CD8-positive, alpha-beta memory T cell (primary cell): ENCODE measurements around the gene BPIFB2. TPM values are rescaled to one million over a fixed set of nuclear protein-coding genes. Genes with fewer than 3 reads are reported as not detected.
"Not testable (repeated sequence)": the region's sequence is repeated elsewhere in the genome, so short reads cannot be mapped to it uniquely, and the experiment has no call there.

Experiments
- CTCF ChIA-PET: fragments of 350-600 bp; sonication (Branson Sonifier 250); formaldehyde crosslinking; loops from one replicate; lab custom pipeline; 2021; ENCODE audit warnings: antibody characterized with exemption; lab: Charles Lee
- POLR2A ChIA-PET: fragments of 350-600 bp; sonication (Branson Sonifier 250); formaldehyde crosslinking; loops from one replicate; lab custom pipeline; 2021; ENCODE audit warnings: antibody characterized with exemption; lab: Charles Lee
- DNase-seq, 5 donors: peaks; one replicate each; pipeline versions ENCODE4 v3.0.0 to v3.0.0-alpha.2; 2020 to 2022; ENCODE audit warnings: mixed read lengths in 1 of 5
- H3K27ac ChIP-seq: one replicate; pipeline ENCODE4 v1.7.0; 2013; ENCODE audit warnings: low read depth, mild to moderate bottlenecking, low read length, moderate library complexity
- H3K27me3 ChIP-seq: 2 replicates; pipeline ENCODE4 v1.7.0; 2013; ENCODE audit warnings: low read length, mild to moderate bottlenecking; ENCODE audit not compliant: insufficient read depth, poor library complexity, severe bottlenecking
- H3K36me3 ChIP-seq: 2 replicates; pipeline ENCODE4 v1.7.0; 2013; ENCODE audit warnings: mild to moderate bottlenecking, low read length, moderate library complexity; ENCODE audit not compliant: insufficient read depth
- H3K4me1 ChIP-seq: 2 replicates; pipeline ENCODE4 v1.7.0; 2013; ENCODE audit warnings: mild to moderate bottlenecking, low read length, moderate library complexity; ENCODE audit not compliant: insufficient read depth
- H3K4me3 ChIP-seq: 2 replicates; pipeline ENCODE4 v1.7.0; 2013; ENCODE audit warnings: mild to moderate bottlenecking, low read length
- H3K9me3 ChIP-seq: 2 replicates; pipeline ENCODE4 v1.7.0; 2013; ENCODE audit warnings: mild to moderate bottlenecking, low read length
- H3K27ac Mint-ChIP-seq, 8 donors: one replicate each; pipeline ENCODE4 v1.8.0; 2020 to 2021; ENCODE audit warnings: mixed read lengths in 8 of 8, mild to moderate bottlenecking in 6 of 8, inconsistent platforms in 3 of 8, moderate library complexity in 3 of 8
- H3K27me3 Mint-ChIP-seq, 2 donors: one replicate each; pipeline ENCODE4 v1.8.0; 2020 to 2021; ENCODE audit warnings: mixed read lengths in 2 of 2, mild to moderate bottlenecking in 1 of 2, moderate library complexity in 1 of 2
- H3K36me3 Mint-ChIP-seq, 3 donors: one replicate each; pipeline ENCODE4 v1.8.0; 2020 to 2021; ENCODE audit warnings: mixed read lengths in 3 of 3, inconsistent platforms in 1 of 3, mild to moderate bottlenecking in 1 of 3
- H3K4me1 Mint-ChIP-seq, 3 donors: one replicate each; pipeline ENCODE4 v1.8.0; 2020 to 2021; ENCODE audit warnings: mixed read lengths in 3 of 3, inconsistent platforms in 1 of 3, mild to moderate bottlenecking in 1 of 3
- H3K4me3 Mint-ChIP-seq, 7 donors: one replicate each; pipeline ENCODE4 v1.8.0; 2020 to 2021; ENCODE audit warnings: mixed read lengths in 7 of 7, mild to moderate bottlenecking in 6 of 7, moderate library complexity in 4 of 7, inconsistent platforms in 2 of 7
- H3K9me3 Mint-ChIP-seq, 5 donors: one replicate each; pipeline ENCODE4 v1.8.0; 2020 to 2022; ENCODE audit warnings: mixed read lengths in 5 of 5, mild to moderate bottlenecking in 3 of 5, moderate library complexity in 2 of 5, inconsistent platforms in 1 of 5
- polyA plus RNA-seq: library from polyadenylated mRNA; unstranded; fragments of 300-500 nt; fragmentation: Illumina TruSeq; gene quantifications from one replicate; pipeline ENCODE4 v1.2.3, GENCODE V29; 2021
- total RNA-seq, 2 experiments: library from RNA; stranded (reverse); gene quantifications; one replicate each; pipeline ENCODE4 v1.2.3, GENCODE V29; 2021

BPIFB2 gene
- total RNA-seq = not detected
- polyA plus RNA-seq = not detected

DNA sequence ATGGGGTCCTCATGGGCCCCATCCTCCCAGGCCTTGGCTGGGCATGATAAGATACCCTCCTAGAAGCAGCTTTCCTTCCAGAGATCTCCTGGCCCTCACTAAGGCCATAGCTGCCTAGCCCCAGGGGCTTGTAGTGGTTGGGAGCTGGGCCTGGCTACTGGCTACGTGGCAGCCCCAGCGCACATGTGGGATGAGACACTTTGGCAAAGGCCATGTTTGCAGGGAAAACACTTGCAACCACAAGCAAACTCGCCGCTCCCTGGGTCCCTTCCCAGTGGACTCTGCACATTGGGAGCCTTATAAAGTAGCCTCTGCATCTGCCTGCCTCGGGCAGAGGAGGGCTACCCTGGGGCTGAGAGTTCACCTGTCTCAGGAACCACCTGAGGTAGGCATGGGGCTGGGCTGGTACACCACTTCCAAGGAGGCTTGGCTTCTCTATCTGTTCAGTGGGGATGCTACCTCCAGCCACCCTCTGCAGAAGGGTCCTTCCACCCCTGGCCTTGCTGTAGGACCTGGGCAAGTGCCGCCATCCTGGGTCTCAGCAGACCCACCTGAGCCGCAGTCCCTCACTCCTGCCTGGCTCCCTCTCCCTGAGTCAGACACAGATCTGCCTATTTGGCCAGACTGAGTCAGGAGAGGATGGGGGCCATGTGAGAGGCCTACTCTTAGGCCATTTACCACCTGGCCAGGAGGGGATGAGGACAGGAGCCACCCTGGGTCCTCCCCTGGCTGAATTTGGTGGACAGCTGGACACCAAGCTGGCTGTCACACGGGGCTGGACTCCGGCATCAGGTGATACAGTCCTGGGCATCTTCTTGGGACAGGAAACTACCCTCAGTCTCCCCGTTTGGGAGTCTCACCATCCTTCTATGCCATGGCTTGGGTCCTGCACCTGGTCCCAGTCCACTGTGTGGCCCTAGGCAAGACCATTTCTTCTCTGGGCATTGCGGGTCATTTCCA, at the start of gene BPIFB2:
TSS of gene BPIFB2 (plus strand) at position 329 of the 960 bp plus-strand sequence. CDS start 871 bp downstream, outside the sequence.
- Mint-ChIP-seq H3K27me3 (peaks cover 0 to 3% of the 10 kb centered on the region in 2 donors), H3K36me3 (peaks cover 0 to 2% (median 0%) of the 10 kb centered on the region in 3 donors), H3K4me1 (peaks cover 0 to 7% (median 5%) of the 10 kb centered on the region in 3 donors), H3K4me3 (no peak within 1 kb of the TSS), H3K27ac (peak within 1 kb of the TSS in 1 of 8 donors; percentile 5), H3K9me3 (peaks cover 0 to 3% (median 0%) of the 10 kb centered on the region in 5 donors)
- no peaks in the 10 kb centered on the region for H3K27me3 ChIP-seq
- H3K4me3 ChIP-seq = no peak within 1 kb of the TSS
- no peak within 1 kb of the TSS for H3K27ac ChIP-seq
- no peak for DNase-seq
- H3K4me1 ChIP-seq = peaks cover 11% of the 10 kb centered on the region
- H3K36me3 ChIP-seq = no peaks in the 10 kb centered on the region
- ChIA-PET POLR2A (no interaction called here), CTCF (no interaction called here)
- no peaks in the 10 kb centered on the region for H3K9me3 ChIP-seq

- peaks cover 6% of the 10 kb centered on the region for H3K9me3 ChIP-seq
- H3K36me3 Mint-ChIP-seq = peaks cover 2 to 27% (median 6%) of the 10 kb centered on the region in 3 donors
- DNase-seq = no peak
- peaks cover 9% of the 10 kb centered on the region for H3K4me1 ChIP-seq
- H3K4me3 Mint-ChIP-seq = no peak overlapping the region
- no peaks in the 10 kb centered on the region for H3K27me3 ChIP-seq
- no peak overlapping the region for H3K27ac ChIP-seq
- H3K4me1 Mint-ChIP-seq = peaks cover 5 to 22% (median 8%) of the 10 kb centered on the region in 3 donors
- no peaks in the 10 kb centered on the region for H3K27me3 Mint-ChIP-seq
- H3K27ac Mint-ChIP-seq = peak overlapping the region in 1 of 8 donors; percentile 48
- no peaks in the 10 kb centered on the region for H3K36me3 ChIP-seq
- H3K9me3 Mint-ChIP-seq = peaks cover 16 to 31% (median 27%) of the 10 kb centered on the region in 5 donors
- ChIA-PET CTCF (interaction anchor here (0.6 to 1.8 kb wide), 2 partner anchors 13 to 414 kb away, joined by 3 to 10 read pairs; no protein-coding TSS in a partner anchor), POLR2A (interaction anchor here (1.0 kb wide), 1 partner anchor 9 kb away, joined by 5 read pairs; no protein-coding TSS in a partner anchor)
- H3K4me3 ChIP-seq = no peak overlapping the region
These were observed 48.9 kb upstream of the BPIFB2 start for GRCh38 chr20:32958574-32958973.

DNA sequence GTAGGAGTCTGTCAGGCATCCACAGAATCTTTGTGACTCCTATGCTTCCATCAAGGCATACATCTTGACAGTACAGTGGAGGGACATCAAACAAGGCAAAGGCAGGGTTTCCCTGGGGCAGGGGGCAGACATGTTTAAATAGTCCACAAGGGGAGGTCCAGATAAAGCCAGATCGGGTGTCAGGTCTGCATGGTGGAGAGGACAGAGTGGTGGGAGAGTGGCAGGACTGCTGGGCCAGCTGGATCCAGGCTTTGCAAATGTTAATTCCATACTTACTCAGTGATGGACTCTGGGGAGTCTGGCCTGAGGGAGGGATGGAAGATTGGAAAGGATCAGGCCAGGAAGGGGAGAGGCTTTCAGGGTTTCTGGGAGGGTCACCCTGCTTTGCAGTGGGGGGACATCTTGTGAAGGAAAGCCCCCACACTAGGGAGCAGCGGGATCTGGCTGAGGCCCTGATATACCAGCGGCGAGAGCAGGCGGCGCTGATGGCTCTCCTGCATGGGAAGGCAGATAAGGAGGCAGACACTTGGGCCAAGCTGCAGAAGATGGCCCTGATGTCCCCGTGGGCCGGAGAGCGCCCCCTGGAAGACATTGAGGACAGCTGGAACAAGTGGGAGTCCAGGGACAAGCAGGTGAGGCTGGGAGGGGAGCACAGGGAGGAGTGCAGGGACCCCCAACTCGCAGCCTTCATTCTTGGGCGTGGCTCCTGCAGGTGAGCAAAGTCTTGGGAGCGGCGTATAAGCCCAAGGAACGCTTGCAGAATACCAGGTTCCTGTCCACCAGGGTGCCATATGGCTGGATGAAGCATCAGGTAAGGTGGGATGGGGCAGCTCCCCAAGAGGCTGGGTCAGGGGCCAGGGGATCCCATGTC, 47.9 kb upstream of the BPIFB2 start:
- peaks cover 2 to 27% (median 6%) of the 10 kb centered on the region in 3 donors for H3K36me3 Mint-ChIP-seq
- H3K9me3 ChIP-seq = peaks cover 6% of the 10 kb centered on the region
- peaks cover 11% of the 10 kb centered on the region for H3K4me1 ChIP-seq
- DNase-seq = no peak
- H3K27me3 Mint-ChIP-seq = no peaks in the 10 kb centered on the region
- CTCF ChIA-PET = no interaction called here
- H3K4me1 Mint-ChIP-seq = peaks cover 7 to 29% (median 13%) of the 10 kb centered on the region in 3 donors
- peaks cover 14 to 29% (median 27%) of the 10 kb centered on the region in 5 donors for H3K9me3 Mint-ChIP-seq
- POLR2A ChIA-PET = interaction anchor here (0.7 kb wide), 1 partner anchor 55 kb away, joined by 4 read pairs; no protein-coding TSS in a partner anchor
- no peaks in the 10 kb centered on the region for H3K27me3 ChIP-seq
- H3K4me3 ChIP-seq = no peak overlapping the region
- peak overlapping the region in 3 of 8 donors; percentile 5 to 56 (median 13) for H3K27ac Mint-ChIP-seq
- no peaks in the 10 kb centered on the region for H3K36me3 ChIP-seq
- no peak overlapping the region for H3K4me3 Mint-ChIP-seq
- no peak overlapping the region for H3K27ac ChIP-seq

GRCh38 chr20:32960222-32960518, 47.3 kb upstream of the BPIFB2 start:
- Histone ChIP-seq H3K36me3 (no peaks in the 10 kb centered on the region), H3K9me3 (peaks cover 6% of the 10 kb centered on the region), H3K4me1 (peaks cover 15% of the 10 kb centered on the region), H3K27me3 (no peaks in the 10 kb centered on the region), H3K27ac (no peak overlapping the region), H3K4me3 (no peak overlapping the region)
- ChIA-PET CTCF (no interaction called here), POLR2A (interaction anchor here (0.7 kb wide), 1 partner anchor 56 kb away, joined by 4 read pairs; no protein-coding TSS in a partner anchor)
- Mint-ChIP-seq H3K4me1 (peaks cover 8 to 31% (median 16%) of the 10 kb centered on the region in 3 donors), H3K36me3 (peaks cover 2 to 27% (median 6%) of the 10 kb centered on the region in 3 donors), H3K27me3 (no peaks in the 10 kb centered on the region), H3K4me3 (no peak overlapping the region), H3K9me3 (peaks cover 12 to 27% (median 25%) of the 10 kb centered on the region in 5 donors), H3K27ac (no peak overlapping the region)
- DNase-seq = no peak

GRCh38 chr20:32960849-32961731, 46.4 kb upstream of the BPIFB2 start:
- peak overlapping the region in 4 of 8 donors; percentile 22 to 91 (median 63) for H3K27ac Mint-ChIP-seq
- POLR2A ChIA-PET = interaction anchor here (0.7 kb wide), 1 partner anchor 57 kb away, joined by 4 read pairs; no protein-coding TSS in a partner anchor

GRCh38 chr20:32962053-32962452, 45.5 kb upstream of the BPIFB2 start:
- no peaks in the 10 kb centered on the region for H3K9me3 ChIP-seq
- no peak overlapping the region for H3K4me3 ChIP-seq
- Mint-ChIP-seq H3K4me1 (peaks cover 27 to 35% (median 31%) of the 10 kb centered on the region in 3 donors), H3K9me3 (peaks cover 6 to 14% (median 12%) of the 10 kb centered on the region in 5 donors), H3K4me3 (no peak overlapping the region), H3K36me3 (peaks cover 0 to 16% (median 3%) of the 10 kb centered on the region in 3 donors), H3K27ac (peak overlapping the region in 2 of 8 donors; percentile 35 to 43), H3K27me3 (peaks cover 0 to under 1% of the 10 kb centered on the region in 2 donors)
- no peaks in the 10 kb centered on the region for H3K27me3 ChIP-seq
- ChIA-PET POLR2A (no interaction called here), CTCF (no interaction called here)
- H3K4me1 ChIP-seq = peaks cover 33% of the 10 kb centered on the region
- no peaks in the 10 kb centered on the region for H3K36me3 ChIP-seq
- no peak overlapping the region for H3K27ac ChIP-seq
- no peak for DNase-seq

More at GRCh38 chr20:32960849-32961731, 46.4 kb upstream of the BPIFB2 start:
- no peaks in the 10 kb centered on the region for H3K27me3 Mint-ChIP-seq
- CTCF ChIA-PET = no interaction called here
- Histone ChIP-seq H3K4me1 (peaks cover 24% of the 10 kb centered on the region), H3K36me3 (no peaks in the 10 kb centered on the region), H3K27me3 (no peaks in the 10 kb centered on the region), H3K27ac (no peak overlapping the region), H3K9me3 (peaks cover 6% of the 10 kb centered on the region), H3K4me3 (no peak overlapping the region)
- peaks cover 2 to 22% (median 6%) of the 10 kb centered on the region in 3 donors for H3K36me3 Mint-ChIP-seq
- peaks cover 12 to 22% (median 21%) of the 10 kb centered on the region in 5 donors for H3K9me3 Mint-ChIP-seq
- DNase-seq = no peak
- peaks cover 17 to 31% (median 25%) of the 10 kb centered on the region in 3 donors for H3K4me1 Mint-ChIP-seq
- H3K4me3 Mint-ChIP-seq = no peak overlapping the region

DNA sequence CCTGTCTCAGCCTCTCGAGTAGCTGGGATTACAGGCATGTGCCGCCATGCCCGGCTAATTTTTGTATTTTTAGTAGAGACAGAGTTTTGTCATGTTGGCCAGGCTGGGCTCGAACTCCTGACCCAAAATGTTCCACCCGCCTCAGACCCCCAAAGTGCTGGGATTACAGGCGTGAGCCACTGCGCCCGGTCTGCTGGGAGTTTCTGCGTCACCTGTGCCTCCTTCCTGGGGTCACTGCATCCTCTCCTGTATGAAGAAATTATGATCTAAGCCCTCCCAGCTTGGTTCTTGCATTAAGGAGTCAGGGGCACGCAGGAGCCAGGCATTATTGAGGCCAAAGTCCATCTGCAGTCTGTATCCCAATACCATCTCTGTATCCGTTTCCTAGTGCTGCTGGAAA, 44.9 kb upstream of the BPIFB2 start:
- H3K27me3 Mint-ChIP-seq, H3K27ac ChIP-seq, H3K36me3 ChIP-seq, H3K4me3 Mint-ChIP-seq, H3K27me3 ChIP-seq, H3K9me3 Mint-ChIP-seq, H3K4me3 ChIP-seq, DNase-seq, H3K9me3 ChIP-seq: not testable (repeated sequence)
- H3K4me1 ChIP-seq = peaks cover 39% of the 10 kb centered on the region
- H3K27ac Mint-ChIP-seq = peak overlapping the region in 3 of 8 donors; percentile 27 to 88 (median 81)
- ChIA-PET POLR2A (interaction anchor here (0.6 kb wide), 1 partner anchor 1446 kb away, joined by 5 read pairs; no protein-coding TSS in a partner anchor), CTCF (interaction anchor here (1.0 to 1.1 kb wide), 2 partner anchors 8 to 18 kb away, joined by 3 to 4 read pairs; no protein-coding TSS in a partner anchor)
- H3K36me3 Mint-ChIP-seq = peaks cover 0 to 12% (median 2%) of the 10 kb centered on the region in 3 donors
- H3K4me1 Mint-ChIP-seq = peaks cover 31 to 41% (median 33%) of the 10 kb centered on the region in 3 donors
